ENCODE results near the gene ELOVL5.

ELOVL5 gene

DNA sequence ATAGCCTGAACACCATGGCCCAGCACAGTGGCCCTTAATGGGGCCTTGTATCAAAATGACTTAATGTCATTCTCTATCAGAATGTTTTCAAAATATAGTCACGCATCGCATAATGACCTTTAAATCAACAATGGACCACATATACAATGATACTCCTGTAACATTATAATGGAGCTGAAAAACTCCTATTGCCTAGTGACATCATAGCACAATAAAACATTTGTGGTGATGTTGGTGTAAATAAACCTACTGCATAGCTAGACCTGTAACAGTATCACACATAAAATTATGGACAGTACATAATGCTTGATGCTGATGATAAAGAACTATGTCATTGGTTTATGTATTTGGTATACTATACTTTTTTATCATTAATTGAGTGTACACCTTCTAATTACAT is 9.3 kb downstream of the ELOVL5 start:
- Histone ChIP-seq H3K4me2 (no peak overlapping the region), H4K20me1 (ENCODE audit: insufficient read depth) (peaks cover 20% of the 10 kb centered on the region), H3K36me3 (ENCODE audit: insufficient read depth) (no peaks in the 10 kb centered on the region), H2AFZ (ENCODE audit: low read depth) (no peak overlapping the region), H3K27me3 (ENCODE audit: insufficient read depth, low read depth) (no peaks in the 10 kb centered on the region), H3K9ac (no peak overlapping the region), H3K4me3 (IDR thresholded peaks at IDR 0.05; ENCODE audit: insufficient read depth, low read depth, low read length) (no peak overlapping the region), H3K4me1 (ENCODE audit: low read depth, poor library complexity, severe bottlenecking) (peaks cover 28% of the 10 kb centered on the region), H3K79me2 (ENCODE audit: insufficient read depth, low read depth) (peaks cover 96% of the 10 kb centered on the region), H3K27ac (no peak overlapping the region)
- TF ChIP-seq, protein P1, sequence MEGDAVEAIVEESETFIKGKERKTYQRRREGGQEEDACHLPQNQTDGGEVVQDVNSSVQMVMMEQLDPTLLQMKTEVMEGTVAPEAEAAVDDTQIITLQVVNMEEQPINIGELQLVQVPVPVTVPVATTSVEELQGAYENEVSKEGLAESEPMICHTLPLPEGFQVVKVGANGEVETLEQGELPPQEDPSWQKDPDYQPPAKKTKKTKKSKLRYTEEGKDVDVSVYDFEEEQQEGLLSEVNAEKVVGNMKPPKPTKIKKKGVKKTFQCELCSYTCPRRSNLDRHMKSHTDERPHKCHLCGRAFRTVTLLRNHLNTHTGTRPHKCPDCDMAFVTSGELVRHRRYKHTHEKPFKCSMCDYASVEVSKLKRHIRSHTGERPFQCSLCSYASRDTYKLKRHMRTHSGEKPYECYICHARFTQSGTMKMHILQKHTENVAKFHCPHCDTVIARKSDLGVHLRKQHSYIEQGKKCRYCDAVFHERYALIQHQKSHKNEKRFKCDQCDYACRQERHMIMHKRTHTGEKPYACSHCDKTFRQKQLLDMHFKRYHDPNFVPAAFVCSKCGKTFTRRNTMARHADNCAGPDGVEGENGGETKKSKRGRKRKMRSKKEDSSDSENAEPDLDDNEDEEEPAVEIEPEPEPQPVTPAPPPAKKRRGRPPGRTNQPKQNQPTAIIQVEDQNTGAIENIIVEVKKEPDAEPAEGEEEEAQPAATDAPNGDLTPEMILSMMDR (conservative IDR thresholded peaks at IDR 0.05; ENCODE audit: low read depth, low read length): no peak

DNA sequence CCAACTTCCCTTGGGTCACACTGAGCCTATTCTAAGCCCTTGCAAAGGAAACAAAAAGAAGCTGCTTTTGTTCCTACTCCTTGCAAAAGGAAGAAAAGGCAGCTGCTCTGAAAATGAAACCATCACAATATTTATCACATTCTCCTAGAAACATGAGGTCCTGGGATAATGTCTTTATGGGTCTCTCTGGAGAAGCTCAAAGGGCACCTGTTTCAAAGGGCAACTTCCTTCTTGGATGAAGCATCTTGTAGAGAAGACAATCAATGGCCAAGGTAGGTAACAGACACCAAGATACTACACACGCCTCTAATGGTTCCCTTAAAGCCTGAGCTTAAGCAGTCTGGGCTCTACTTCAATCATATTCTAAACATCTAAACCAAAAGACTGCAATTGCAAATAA is 10.4 kb downstream of the ELOVL5 start:
- Histone ChIP-seq H3K27me3 (ENCODE audit: insufficient read depth, low read depth) (no peaks in the 10 kb centered on the region), H3K9ac (no peak overlapping the region), H3K27ac (no peak overlapping the region), H3K4me1 (ENCODE audit: low read depth, poor library complexity, severe bottlenecking) (peaks cover 17% of the 10 kb centered on the region), H2AFZ (ENCODE audit: low read depth) (no peak overlapping the region), H3K79me2 (ENCODE audit: insufficient read depth, low read depth) (peaks cover 91% of the 10 kb centered on the region), H3K4me2 (no peak overlapping the region), H3K4me3 (IDR thresholded peaks at IDR 0.05; ENCODE audit: insufficient read depth, low read depth, low read length) (no peak overlapping the region), H3K36me3 (ENCODE audit: insufficient read depth) (no peaks in the 10 kb centered on the region), H4K20me1 (ENCODE audit: insufficient read depth) (peaks cover 13% of the 10 kb centered on the region)
- TF ChIP-seq, protein P1 (conservative IDR thresholded peaks at IDR 0.05; ENCODE audit: low read depth, low read length): no peak

DNA sequence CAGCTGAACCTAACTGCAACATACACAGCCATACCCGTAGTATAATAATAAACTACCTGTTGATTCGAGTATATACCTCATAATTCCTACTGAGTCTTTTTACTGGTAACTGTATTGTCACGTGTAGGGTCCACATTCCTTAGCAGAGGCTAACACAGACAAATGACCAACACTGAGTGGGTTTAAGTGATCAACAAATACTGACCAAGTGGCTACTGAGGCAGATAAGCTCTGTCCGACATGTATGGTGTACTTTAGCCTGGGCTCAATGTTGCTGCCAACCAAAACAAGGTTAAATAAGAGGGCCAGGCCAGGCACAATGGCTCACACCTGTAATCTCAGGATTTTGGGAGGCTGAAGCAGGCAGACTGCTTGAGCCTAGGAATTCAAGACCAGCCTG is 12.7 kb downstream of the ELOVL5 start:
- peaks cover 8% of the 10 kb centered on the region for H3K4me1 ChIP-seq (ENCODE audit: low read depth, poor library complexity, severe bottlenecking)
- H3K27me3 ChIP-seq (ENCODE audit: insufficient read depth, low read depth): no peaks in the 10 kb centered on the region
- peaks cover 87% of the 10 kb centered on the region for H3K79me2 ChIP-seq (ENCODE audit: insufficient read depth, low read depth)
- H4K20me1 ChIP-seq (ENCODE audit: insufficient read depth): peaks cover 6% of the 10 kb centered on the region; the same call in 1 of the 2 replicates
- H3K27ac ChIP-seq: no peak overlapping the region
- H2AFZ ChIP-seq (ENCODE audit: low read depth): no peak overlapping the region
- H3K4me3 ChIP-seq (IDR thresholded peaks at IDR 0.05; ENCODE audit: insufficient read depth, low read depth, low read length): no peak overlapping the region
- TF ChIP-seq, protein P1 (conservative IDR thresholded peaks at IDR 0.05; ENCODE audit: low read depth, low read length): no peak
- H3K4me2 ChIP-seq: no peak overlapping the region
- no peak overlapping the region for H3K9ac ChIP-seq
- no peaks in the 10 kb centered on the region for H3K36me3 ChIP-seq (ENCODE audit: insufficient read depth)

DNA sequence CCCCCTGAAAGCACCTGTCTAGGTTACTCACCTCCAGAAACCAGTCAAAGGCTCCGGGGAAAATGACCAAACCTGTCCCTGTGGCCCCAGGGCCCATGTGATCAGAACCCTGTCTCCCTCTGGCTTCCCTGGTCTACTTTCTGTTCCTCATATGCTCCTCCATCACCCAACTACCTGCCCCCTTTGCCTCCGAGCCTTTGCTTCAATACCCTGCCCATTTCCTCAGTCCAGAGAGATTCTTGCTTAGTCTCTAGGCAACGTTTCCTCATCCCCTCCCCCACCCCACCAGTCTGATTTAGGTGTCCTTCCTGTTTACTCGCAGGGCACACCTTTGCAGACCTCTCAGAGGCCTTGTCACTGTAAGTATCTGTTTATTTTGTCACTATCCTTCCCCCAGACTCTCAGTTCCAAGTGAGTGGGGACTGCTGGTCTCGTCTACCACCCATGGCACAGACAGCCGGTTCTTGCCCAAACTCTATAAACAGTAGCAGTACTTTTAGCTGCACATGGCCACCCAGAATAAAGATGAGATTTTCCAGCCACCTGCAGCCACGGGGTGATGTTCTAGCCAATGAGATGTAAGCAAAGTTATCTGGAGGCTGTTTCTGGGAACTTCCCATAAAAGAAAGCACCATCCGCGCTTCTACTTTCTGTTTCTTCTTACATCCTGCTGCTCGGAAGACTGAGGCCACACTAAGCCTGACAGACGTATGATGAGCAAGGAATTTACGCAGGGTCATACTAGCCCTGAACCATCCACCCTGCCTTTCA is 13.3 kb downstream of the ELOVL5 start:
- H3K27me3 ChIP-seq (ENCODE audit: insufficient read depth, low read depth): no peaks in the 10 kb centered on the region
- H3K4me3 ChIP-seq (IDR thresholded peaks at IDR 0.05; ENCODE audit: insufficient read depth, low read depth, low read length): no peak overlapping the region
- no peak overlapping the region for H3K9ac ChIP-seq
- H3K27ac ChIP-seq: no peak overlapping the region
- no peak overlapping the region for H2AFZ ChIP-seq (ENCODE audit: low read depth)
- TF ChIP-seq, protein P1 (conservative IDR thresholded peaks at IDR 0.05; ENCODE audit: low read depth, low read length): no peak
- peaks cover 8% of the 10 kb centered on the region for H3K4me1 ChIP-seq (ENCODE audit: low read depth, poor library complexity, severe bottlenecking)
- no peaks in the 10 kb centered on the region for H3K36me3 ChIP-seq (ENCODE audit: insufficient read depth)
- peaks cover 6% of the 10 kb centered on the region; the same call in 1 of the 2 replicates for H4K20me1 ChIP-seq (ENCODE audit: insufficient read depth)
- peaks cover 86% of the 10 kb centered on the region for H3K79me2 ChIP-seq (ENCODE audit: insufficient read depth, low read depth)
- no peak overlapping the region for H3K4me2 ChIP-seq

Data from KMS-11 (cell line).